GM12878 (cell line): ENCODE measurements around the gene PLEKHH1. TPM values are rescaled to one million over a fixed set of nuclear protein-coding genes. Genes with fewer than 3 reads are reported as not detected.

ENCODE experiments used
- ATAC-seq: fragments of 200-7000 bp; cut with Tn5 transposase; 3 replicates; pipeline ENCODE4 v1.9.1; 2020; ENCODE audit warnings: mild to moderate bottlenecking, moderate library complexity
- BruUV-seq: library from RNA; stranded (reverse); fragments of 400-500 nt; replicated peaks from 2 replicates; lab custom pipeline; 2021; lab: Mats Ljungman, UMichigan
- CTCF ChIA-PET: fragments of 300-600 bp; sonication (Branson Sonifier 250); formaldehyde crosslinking; extraction: SDS; loops from one replicate; lab custom pipeline; 2021; ENCODE audit warnings: inconsistent platforms; lab: Yijun Ruan, JAX
- POLR2A ChIA-PET: fragments of 350-600 bp; formaldehyde crosslinking; extraction: SDS; loops from one replicate; lab custom pipeline; 2021; ENCODE audit warnings: inconsistent platforms; lab: Charles Lee
- RAD21 ChIA-PET: fragments of 300-600 bp; sonication (Branson Sonifier 250); formaldehyde crosslinking; loops from one replicate; lab custom pipeline; 2023; ENCODE audit warnings: antibody characterized with exemption; ENCODE audit not compliant: unreplicated experiment; lab: Charles Lee
- SMC1A ChIA-PET: fragments of 300-600 bp; sonication (Branson Sonifier 250); formaldehyde crosslinking; loops from one replicate; lab custom pipeline; 2023; ENCODE audit not compliant: unreplicated experiment, uncharacterized antibody; lab: Charles Lee
- DNase-seq: peaks from one replicate; pipeline ENCODE4 v3.0.0-alpha.2; 2011; ENCODE audit warnings: low read depth, low spot score
- FAIRE-seq: peaks from 3 replicates; lab custom pipeline; 2011; peaks lifted over from hg19 to GRCh38; lab: Jason Lieb, UNC
- H2AFZ ChIP-seq: 2 replicates; pipeline ENCODE4 v1.6.0; 2011; ENCODE audit warnings: low read depth, low read length, control low read depth; ENCODE audit not compliant: control insufficient read depth
- H3K27ac ChIP-seq: 2 replicates; pipeline ENCODE4 v1.5.1; 2011; ENCODE audit warnings: control low read depth; ENCODE audit not compliant: control insufficient read depth, insufficient read depth
- H3K27me3 ChIP-seq, 2 experiments: replicated peaks in 1 of 2; 2 replicates each; pipeline versions ENCODE4 v1.6.0 to v1.6.1; 2011; ENCODE audit warnings: low read length in 1 of 2; ENCODE audit not compliant: control insufficient read depth in 2 of 2, insufficient read depth in 2 of 2
- H3K36me3 ChIP-seq, 2 experiments: 2 replicates each; pipeline ENCODE4 v1.5.1; 2011; ENCODE audit warnings: low read length in 1 of 2; ENCODE audit not compliant: control insufficient read depth in 2 of 2, insufficient read depth in 2 of 2
- H3K4me1 ChIP-seq: 2 replicates; pipeline ENCODE4 v1.6.1; 2011; ENCODE audit warnings: mild to moderate bottlenecking, low read length, moderate library complexity, mixed read lengths; ENCODE audit not compliant: control insufficient read depth, insufficient read depth
- H3K4me2 ChIP-seq: 2 replicates; pipeline ENCODE4 v1.6.0; 2011; ENCODE audit warnings: control low read depth; ENCODE audit not compliant: control insufficient read depth, insufficient read depth
- H3K4me3 ChIP-seq: fragments of 200-600 bp; sonication (generic); 2 replicates; pipeline ENCODE4 v1.5.1; 2016
- H3K79me2 ChIP-seq: 2 replicates; pipeline ENCODE4 v1.6.0; 2011; ENCODE audit warnings: low read length; ENCODE audit not compliant: control insufficient read depth, insufficient read depth
- H3K9ac ChIP-seq: 2 replicates; pipeline ENCODE4 v1.8.0; 2011; ENCODE audit warnings: low read length, control low read depth, mixed read lengths; ENCODE audit not compliant: control insufficient read depth, insufficient read depth
- H3K9me3 ChIP-seq: replicated peaks from 3 replicates; pipeline ENCODE4 v1.5.1; 2011; ENCODE audit warnings: mild to moderate bottlenecking, low read length; ENCODE audit not compliant: control insufficient read depth, insufficient read depth
- H4K20me1 ChIP-seq: 2 replicates; pipeline ENCODE4 v1.6.0; 2011; ENCODE audit not compliant: control insufficient read depth, insufficient read depth
- ATF2 ChIP-seq: IDR thresholded peaks from 2 replicates; pipeline ENCODE4 v1.6.1; 2012; ENCODE audit warnings: low read length, inconsistent platforms
- BCL11A ChIP-seq: IDR thresholded peaks from 2 replicates; pipeline ENCODE4 v1.6.1; 2011; ENCODE audit warnings: low read depth, low read length
- BHLHE40 ChIP-seq, 2 experiments: fragments of 450-650 bp in 1 of 2; IDR thresholded peaks; 2 replicates each; pipeline ENCODE4 v1.6.1; 2011 to 2017; ENCODE audit warnings: low read depth in 2 of 2, borderline replicate concordance in 1 of 2, improper control_type of control experiment in 1 of 2, low read length in 1 of 2, mild to moderate bottlenecking in 1 of 2
- CREB1 ChIP-seq: IDR thresholded peaks from 2 replicates; pipeline ENCODE4 v1.6.1; 2012; ENCODE audit warnings: low read depth, mild to moderate bottlenecking, inconsistent platforms
- CUX1 ChIP-seq: IDR thresholded peaks from 2 replicates; pipeline ENCODE4 v1.6.1; 2012; ENCODE audit warnings: improper control_type of control experiment, low read depth, low read length; ENCODE audit not compliant: insufficient replicate concordance
- IKZF1 ChIP-seq: fragments of 450-650 bp; conservative IDR thresholded peaks from 2 replicates; pipeline ENCODE4 v1.6.1; 2017; ENCODE audit warnings: antibody characterized with exemption, mild to moderate bottlenecking
- MLLT1 ChIP-seq: fragments of 450-650 bp; IDR thresholded peaks from 2 replicates; pipeline ENCODE4 v1.6.1; 2016; ENCODE audit warnings: mild to moderate bottlenecking
- NFYB ChIP-seq: IDR thresholded peaks from 2 replicates; pipeline ENCODE4 v1.6.1; 2011; ENCODE audit warnings: low read depth, mild to moderate bottlenecking, low read length, improper control_type of control experiment, moderate library complexity; ENCODE audit not compliant: insufficient read depth
- NR2C1 ChIP-seq: fragments of 450-650 bp; IDR thresholded peaks from 2 replicates; pipeline ENCODE4 v1.6.1; 2017; ENCODE audit warnings: antibody characterized with exemption, mild to moderate bottlenecking, moderate library complexity
- POU2F2 ChIP-seq: IDR thresholded peaks from 3 replicates; pipeline ENCODE4 v1.6.1; 2011; ENCODE audit warnings: low read depth, mild to moderate bottlenecking, low read length, borderline replicate concordance
- RELB ChIP-seq: fragments of 450-650 bp; IDR thresholded peaks from 2 replicates; pipeline ENCODE4 v1.6.1; 2017; ENCODE audit warnings: low read depth, mild to moderate bottlenecking, moderate library complexity
- SIX5 ChIP-seq: IDR thresholded peaks from 2 replicates; pipeline ENCODE4 v1.6.1; 2011; ENCODE audit warnings: mild to moderate bottlenecking, low read depth, low read length, moderate library complexity; ENCODE audit not compliant: severe bottlenecking
- SREBF2 ChIP-seq: IDR thresholded peaks from 2 replicates; pipeline ENCODE4 v1.6.1; 2012; ENCODE audit warnings: mild to moderate bottlenecking, low read length
- TBL1XR1 ChIP-seq: IDR thresholded peaks from 2 replicates; pipeline ENCODE4 v1.6.1; 2012; ENCODE audit warnings: low read depth, low read length, improper control_type of control experiment
- ZZZ3 ChIP-seq: IDR thresholded peaks from 2 replicates; pipeline ENCODE4 v1.6.1; 2011; ENCODE audit warnings: low read depth; ENCODE audit not compliant: control insufficient read depth, insufficient read length
- WGBS: methylation state at CpG from one replicate; pipeline ENCODE4 v1.1.6; 2016; ENCODE audit warnings: low lambda C conversion rate; ENCODE audit not compliant: insufficient replicate concordance, insufficient coverage; ENCODE audit errors: missing lambda C conversion rate; 5-methylcytosine and 5-hydroxymethylcytosine counted together
- in situ Hi-C: fragments of 300-500 bp; cut with MboI; formaldehyde crosslinking; loops from 9 replicates; pipeline ENCODE4 v1.14.3; 2018; ENCODE audit warnings: mixed read lengths
- intact Hi-C: fragments of 100-400 bp; cut with micrococcal nuclease; formaldehyde crosslinking; loops from one replicate; pipeline ENCODE4 v1.14.2; 2022; ENCODE audit not compliant: unreplicated experiment
- polyA plus RNA-seq, 11 experiments: library from polyadenylated mRNA; depleted of rRNA in 4 of 11; unstranded in 6 of 11; stranded (reverse) in 5 of 11; fragments of >200 nt; fragmentation: Nextera tagmentation in 4 of 11; fragmentation: Illumina TruSeq in 1 of 11; extraction: Ambion mirVana in 4 of 11; extraction: Trizol in 1 of 11; gene quantifications; 1 replicate in 1 of 11; 2 replicates in 10 of 11; pipeline versions ENCODE4 v1.2.1 to v1.2.3, GENCODE V29; 2011 to 2016; ENCODE audit warnings: inconsistent platforms in 2 of 11, missing spikeins in 2 of 11, low read depth in 1 of 11
- total RNA-seq, 4 experiments: library from RNA; depleted of rRNA in 3 of 4; stranded (reverse); fragments of >200 nt in 3 of 4; fragmentation: Illumina TruSeq in 1 of 4; extraction: Trizol in 1 of 4; gene quantifications; 2 replicates each; pipeline versions ENCODE4 v1.2.1 to v1.2.3, GENCODE V29; 2013 to 2021

PLEKHH1 gene
- total and polyA plus RNA-seq, 10 of the 15 experiments (the other 5 are each of a cell fraction or from before 2014, with no cell fraction given) = 0.11 to 0.95 (median 0.41) TPM

- Histone ChIP-seq H4K20me1 (no peaks in the 10 kb centered on the region), H3K27ac (no peak overlapping the region), H3K9me3 (no peaks in the 10 kb centered on the region; the same call in 2 of the 3 replicates), H3K4me1 (peaks cover 5% of the 10 kb centered on the region; the same call in 1 of the 2 replicates), H3K27me3 (no peaks in the 10 kb centered on the region), H3K36me3 (no peaks in the 10 kb centered on the region), H3K79me2 (no peaks in the 10 kb centered on the region), H3K4me2 (no peak overlapping the region), H3K9ac (no peak overlapping the region), H2AFZ (no peak overlapping the region), H3K4me3 (no peak overlapping the region)
- no peak for ATAC-seq
- CTCF ChIA-PET = interaction anchor here (0.6 to 3.7 kb wide), 5 partner anchors 10 to 81 kb away, joined by 3 to 39 read pairs (median 4); no protein-coding TSS in a partner anchor
- RAD21 ChIA-PET = interaction anchor here (0.8 kb wide), 1 partner anchor 44 kb away, joined by 4 read pairs; no protein-coding TSS in a partner anchor
- SMC1A ChIA-PET = interaction anchor here (1.0 to 10.5 kb wide), 4 partner anchors 12 to 81 kb away, joined by 3 to 151 read pairs (median 6); partner anchors contain the start of gene PIGH
- intact Hi-C loops = no loop called here
- in situ Hi-C loops = loop anchor here (5.0 kb wide), 1 partner anchor 79 kb away; the partner anchor contains the start of gene RDH12
- POLR2A ChIA-PET = no interaction called here
- no peak for FAIRE-seq
- BruUV-seq = no TSS peak
- DNase-seq = no peak
- WGBS = 32% methylated on average over 2 of the region's 2 CpGs
- TF ChIP-seq RELB (no peak), CREB1 (no peak), MLLT1 (no peak), BHLHE40 (IDR thresholded peaks at IDR 0.05; ENCODE audit: borderline replicate concordance in 1 of 2, low read depth in 2 of 2, low read length in 1 of 2) (no peak), NFYB (no peak), TBL1XR1 (no peak), SREBF2 (no peak), NR2C1 (no peak), BCL11A (no peak), SIX5 (no peak), ATF2 (no peak), CUX1 (no peak), IKZF1 (no peak), POU2F2 (no peak), ZZZ3 (no peak)
Observed at GRCh38 chr14:67623114-67623513, 90.0 kb downstream of the PLEKHH1 start.
